ENCODE measurements around the gene HMCN2.

GRCh38 chr9:130482463-130482862 lies 216.9 kb downstream of the HMCN2 start:
- TF ChIP-seq, protein P1, sequence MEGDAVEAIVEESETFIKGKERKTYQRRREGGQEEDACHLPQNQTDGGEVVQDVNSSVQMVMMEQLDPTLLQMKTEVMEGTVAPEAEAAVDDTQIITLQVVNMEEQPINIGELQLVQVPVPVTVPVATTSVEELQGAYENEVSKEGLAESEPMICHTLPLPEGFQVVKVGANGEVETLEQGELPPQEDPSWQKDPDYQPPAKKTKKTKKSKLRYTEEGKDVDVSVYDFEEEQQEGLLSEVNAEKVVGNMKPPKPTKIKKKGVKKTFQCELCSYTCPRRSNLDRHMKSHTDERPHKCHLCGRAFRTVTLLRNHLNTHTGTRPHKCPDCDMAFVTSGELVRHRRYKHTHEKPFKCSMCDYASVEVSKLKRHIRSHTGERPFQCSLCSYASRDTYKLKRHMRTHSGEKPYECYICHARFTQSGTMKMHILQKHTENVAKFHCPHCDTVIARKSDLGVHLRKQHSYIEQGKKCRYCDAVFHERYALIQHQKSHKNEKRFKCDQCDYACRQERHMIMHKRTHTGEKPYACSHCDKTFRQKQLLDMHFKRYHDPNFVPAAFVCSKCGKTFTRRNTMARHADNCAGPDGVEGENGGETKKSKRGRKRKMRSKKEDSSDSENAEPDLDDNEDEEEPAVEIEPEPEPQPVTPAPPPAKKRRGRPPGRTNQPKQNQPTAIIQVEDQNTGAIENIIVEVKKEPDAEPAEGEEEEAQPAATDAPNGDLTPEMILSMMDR (conservative IDR thresholded peaks at IDR 0.05): no peak
- TF ChIP-seq EZH2 (IDR thresholded peaks at IDR 0.05; ENCODE audit: low read depth): no peak
